H4 (cell line): ENCODE results near the gene IFNA16. TPM values are rescaled to one million over a fixed set of nuclear protein-coding genes. Genes with fewer than 3 reads are reported as not detected.
"Not testable (repeated sequence)": the region's sequence is repeated elsewhere in the genome, so short reads cannot be mapped to it uniquely, and the experiment has no call there.

Source experiments
- DNase-seq: peaks from one replicate; pipeline ENCODE4 v3.0.0-alpha.2; 2015; ENCODE audit warnings: low spot score
- total RNA-seq: library from RNA; depleted of rRNA; stranded (reverse); fragments of >200 nt; shearing (Covaris generic); gene quantifications from 2 replicates; pipeline ENCODE4 v1.2.3, GENCODE V29; 2014; rRNA removed

IFNA16 gene
- not detected in 2 replicates for total RNA-seq

DNA sequence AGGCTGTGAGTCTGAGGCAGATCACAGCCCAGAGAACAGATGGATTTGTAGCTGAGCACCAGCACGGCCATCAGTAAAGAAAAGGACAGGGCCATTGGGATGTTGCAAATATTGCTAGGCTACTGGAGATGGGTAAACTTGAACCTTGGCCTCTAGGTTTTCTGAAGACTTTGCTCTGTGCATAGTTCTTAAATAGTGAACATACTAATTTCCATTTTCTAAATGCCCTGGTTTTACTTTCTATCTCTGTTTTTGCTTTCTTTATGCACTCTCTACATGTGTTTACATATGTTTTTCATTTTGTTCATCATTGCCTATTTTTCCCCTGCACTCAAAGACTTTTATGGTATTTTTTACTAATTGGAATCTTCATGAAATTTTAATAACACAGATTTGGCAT is at the start of gene IFNA16:
Gene IFNA16, minus strand, starts transcription at position 101 of the 400 bp plus-strand sequence. Its CDS starts 6 bp downstream, at position 95.
- not testable (repeated sequence) for DNase-seq

GRCh38 chr9:21265421-21266189 is 48.5 kb upstream of the IFNA16 start:
- DNase-seq, result no peak

DNA sequence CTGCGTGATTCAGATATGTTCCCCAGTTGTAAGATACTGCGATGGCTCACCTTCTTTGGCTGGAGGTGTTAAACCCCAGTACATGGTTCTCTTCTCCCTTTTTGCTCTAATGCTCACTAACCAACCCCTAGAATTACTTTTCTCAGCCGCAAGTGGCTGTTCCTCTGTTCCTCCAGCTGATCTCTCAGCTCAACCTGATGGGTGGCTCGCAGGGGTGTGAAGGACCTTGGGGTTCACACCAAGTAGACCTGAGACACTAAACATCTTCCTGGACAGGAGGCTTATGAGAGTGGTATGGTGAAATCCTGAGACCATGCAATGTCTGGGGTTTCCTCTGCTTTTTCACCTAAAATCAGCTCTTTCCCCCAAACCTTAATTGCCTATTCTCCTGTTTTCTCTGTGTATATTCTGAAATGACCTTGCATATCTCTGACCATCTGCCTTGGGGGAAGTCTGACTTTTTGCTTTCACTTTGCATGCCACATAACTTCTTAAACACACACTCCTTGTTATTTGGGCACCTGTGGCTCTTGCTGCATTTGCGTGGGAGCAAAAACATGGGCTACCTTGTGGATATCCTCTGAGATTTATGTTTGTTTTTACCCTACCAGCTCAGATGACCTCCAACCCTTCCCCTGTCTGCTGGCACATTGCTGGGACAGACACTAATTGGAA is 38.6 kb upstream of the IFNA16 start:
- no peak for DNase-seq

DNA sequence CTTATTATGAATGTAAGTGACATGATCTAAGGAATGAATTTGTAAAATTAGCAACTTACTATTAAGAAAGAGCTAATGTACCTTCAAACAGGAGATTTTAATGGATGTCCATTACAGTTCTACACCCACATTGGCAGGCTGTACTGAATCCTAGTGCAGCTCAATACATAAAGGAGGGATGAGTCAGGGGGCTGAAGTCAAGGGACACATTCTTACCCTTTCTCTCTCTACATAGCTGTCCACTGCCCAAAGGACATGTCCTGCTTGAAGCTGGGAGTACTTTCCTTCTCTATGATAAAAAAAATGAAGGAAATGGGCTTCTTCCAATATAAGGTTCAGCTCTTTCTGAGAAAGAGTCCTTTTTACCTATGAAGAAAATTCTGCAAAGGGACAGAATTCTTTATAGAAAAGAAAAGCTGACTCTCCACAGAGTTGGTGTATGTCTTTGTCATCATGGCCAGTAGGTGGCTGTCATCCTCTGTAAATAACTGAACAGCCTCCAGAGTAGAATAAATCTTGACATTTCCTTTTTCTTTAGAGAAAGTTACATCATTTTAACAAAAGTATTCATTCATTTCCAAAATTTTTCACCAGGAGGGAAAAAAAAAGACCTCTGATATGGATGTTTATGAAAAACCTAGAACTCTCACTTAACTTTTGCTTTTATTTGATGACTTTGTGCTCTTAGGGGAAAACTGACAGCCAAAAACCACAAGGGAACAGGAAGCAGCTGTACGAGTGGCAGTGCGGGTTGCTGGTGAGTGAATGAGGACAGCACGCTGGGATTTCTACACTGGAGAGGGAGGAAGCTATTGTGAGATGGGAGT is 35.8 kb upstream of the IFNA16 start:
- peak; percentile 24 for DNase-seq

DNA sequence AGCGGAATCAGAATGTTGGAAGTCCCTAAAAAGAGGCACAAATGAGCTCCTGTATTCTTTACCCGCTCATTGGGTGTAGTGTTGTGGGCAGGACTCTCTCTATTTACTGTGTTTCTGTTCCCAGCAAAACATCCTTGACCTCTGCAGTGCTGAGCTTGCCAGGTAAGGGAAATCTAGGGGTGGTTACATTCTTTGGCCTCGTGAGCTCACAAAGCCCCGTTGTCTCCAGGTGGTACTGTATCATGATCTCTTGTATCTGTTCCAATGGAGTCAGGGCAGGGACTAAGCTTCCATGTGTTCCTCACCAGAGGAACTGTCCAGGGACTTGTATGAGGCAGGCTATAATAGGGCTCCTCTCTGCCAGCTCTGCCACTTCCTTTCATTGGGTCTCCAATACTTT is 34.5 kb upstream of the IFNA16 start:
- DNase-seq, result no peak

DNA sequence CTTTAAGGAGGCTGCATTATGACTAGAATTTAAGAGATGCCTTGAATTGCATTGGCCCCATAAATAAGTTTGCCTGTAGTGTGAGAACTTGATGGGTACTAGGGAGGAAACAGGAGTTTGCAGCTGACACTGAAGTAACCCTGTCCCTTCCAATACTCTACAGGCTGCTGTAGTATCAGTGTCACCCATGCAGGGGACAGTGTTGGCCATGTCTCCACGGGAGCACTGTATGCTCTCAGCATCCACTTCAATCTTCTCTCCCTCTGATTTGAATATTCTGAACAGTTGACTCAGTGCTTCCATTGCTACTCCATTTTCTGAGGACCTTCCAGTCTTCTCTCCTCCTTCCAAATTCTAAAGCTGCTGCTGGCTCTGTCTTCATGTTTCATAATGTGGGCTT is 34.1 kb upstream of the IFNA16 start:
- DNase-seq, result no peak

- no peak for DNase-seq
Observed at GRCh38 chr9:21244836-21245235, 27.7 kb upstream of the IFNA16 start.

DNA sequence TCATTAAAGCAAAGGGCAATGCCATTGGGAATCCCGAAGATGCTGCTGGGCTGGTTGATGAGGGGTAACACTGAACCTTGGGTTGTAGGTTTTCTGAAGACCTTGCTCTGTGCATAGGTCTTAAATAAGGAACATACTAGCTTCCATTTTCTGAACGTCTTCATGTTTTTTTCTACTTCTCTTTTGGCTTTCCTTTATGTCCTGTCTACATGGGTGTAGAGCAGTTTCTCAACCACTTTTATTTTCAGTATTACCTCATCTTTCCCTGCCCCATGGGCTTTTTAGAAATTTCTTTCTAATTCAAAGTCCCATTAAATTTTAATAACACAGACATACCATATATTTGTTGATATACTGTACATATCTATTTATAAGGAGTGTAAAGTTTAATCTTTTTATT is 22.8 kb upstream of the IFNA16 start, which contains the start of gene IFNA14:
Gene IFNA14, minus strand, starts transcription at position 95 of the 400 bp plus-strand sequence. Its CDS starts 70 bp downstream, at position 25.
- no peak for DNase-seq

GRCh38 chr9:21236360-21236714 is 19.2 kb upstream of the IFNA16 start:
- not testable (repeated sequence) for DNase-seq

GRCh38 chr9:21235468-21236359 is 18.6 kb upstream of the IFNA16 start:
- peak; percentile 11 for DNase-seq

GRCh38 chr9:21234153-21234687 is 17.1 kb upstream of the IFNA16 start:
- no peak for DNase-seq

- no peak for DNase-seq
Observed at GRCh38 chr9:21233258-21233657, 16.1 kb upstream of the IFNA16 start.

DNA sequence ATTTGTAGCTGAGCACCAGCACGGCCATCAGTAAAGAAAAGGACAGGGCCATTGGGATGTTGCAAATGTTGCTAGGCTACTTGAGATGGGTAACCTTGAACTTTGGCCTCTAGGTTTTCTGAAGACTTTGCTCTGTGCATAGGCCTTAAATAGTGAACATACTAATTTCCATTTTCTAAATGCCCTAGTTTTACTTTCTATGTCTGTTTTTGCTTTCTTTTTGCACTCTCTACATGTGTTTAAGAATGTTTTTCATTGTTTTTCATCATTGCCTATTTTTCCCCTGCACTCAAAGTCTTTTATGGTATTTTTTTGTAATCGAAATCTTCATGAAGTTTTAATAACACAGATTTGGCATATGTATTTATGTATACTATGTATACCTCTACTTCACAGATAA is 11.0 kb upstream of the IFNA16 start, which contains the start of gene IFNA17:
Gene IFNA17, minus strand, starts transcription at position 101 of the 400 bp plus-strand sequence. Its CDS starts 49 bp downstream, at position 52.
- no peak for DNase-seq

- DNase-seq, result not testable (repeated sequence)
Observed at GRCh38 chr9:21213411-21214326, 3.4 kb downstream of the IFNA16 start.

DNA sequence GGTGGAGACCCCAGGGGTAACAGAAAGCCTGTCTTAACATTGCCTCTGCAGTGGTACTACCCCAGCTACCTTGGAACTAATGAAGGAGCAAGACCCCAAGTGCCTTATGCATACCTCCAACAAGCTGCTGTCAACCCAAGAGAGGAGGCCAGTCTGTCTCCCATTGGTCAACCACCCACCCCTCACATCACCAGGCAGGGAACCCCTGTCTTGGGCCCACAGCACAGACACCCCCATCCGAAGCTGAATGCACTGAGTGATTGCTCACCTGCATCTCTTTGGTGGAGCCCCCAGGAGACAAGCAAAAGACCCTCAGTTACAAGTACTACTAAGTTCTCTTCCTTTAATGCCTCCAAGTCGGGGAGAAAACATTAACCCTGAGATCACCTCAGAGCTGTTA is 5.0 kb downstream of the IFNA16 start:
- not testable (repeated sequence) for DNase-seq

- not testable (repeated sequence) for DNase-seq
Observed at GRCh38 chr9:21210782-21211181, 6.3 kb downstream of the IFNA16 start.

- DNase-seq, result no peak
Observed at GRCh38 chr9:21210311-21210710, 6.8 kb downstream of the IFNA16 start.

- DNase-seq, result not testable (repeated sequence)
Observed at GRCh38 chr9:21207043-21207442, 10.1 kb downstream of the IFNA16 start, which contains the start of gene IFNA10. Gene IFNA10, minus strand, starts transcription at chr9:21207143. Its CDS starts 46 bp downstream, at chr9:21207097.

DNA sequence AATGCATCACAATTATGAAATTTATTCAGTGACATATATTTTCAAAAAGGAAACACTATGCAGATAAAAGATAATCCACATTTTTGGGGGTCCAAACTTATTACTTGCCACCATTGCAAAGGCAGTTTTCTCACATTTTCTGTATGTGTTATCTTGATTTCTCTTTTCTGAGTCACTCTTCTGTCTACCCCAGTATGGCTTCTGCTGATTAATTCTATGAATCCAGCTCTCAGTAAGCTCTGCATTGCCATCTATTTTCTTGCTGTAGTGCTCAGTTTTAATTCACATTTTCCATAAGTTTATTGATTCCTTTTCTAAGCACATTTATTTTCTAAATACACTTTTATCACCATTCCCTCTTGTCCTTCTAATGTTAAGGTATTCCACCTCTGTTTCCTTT is 11.9 kb downstream of the IFNA16 start:
- DNase-seq, result no peak
